ACHN (cell line): ENCODE measurements around the gene MYO5A.

Source experiments
- DNase-seq: peaks from one replicate; pipeline ENCODE4 v3.0.0-alpha.2; 2015
- in situ Hi-C: cut with HindIII; loops from 2 replicates; pipeline ENCODE4 v1.10.0; 2017; ENCODE audit warnings: low sequenced_read_pairs, low pct_ligation_motif_present, low pct_unique_long_range_greater_than_20kb

The MYO5A gene

GRCh38 chr15:52360229-52361203 lies 168.2 kb downstream of the MYO5A start:
- DNase-seq = no peak
- in situ Hi-C loops = no loop called here

DNA sequence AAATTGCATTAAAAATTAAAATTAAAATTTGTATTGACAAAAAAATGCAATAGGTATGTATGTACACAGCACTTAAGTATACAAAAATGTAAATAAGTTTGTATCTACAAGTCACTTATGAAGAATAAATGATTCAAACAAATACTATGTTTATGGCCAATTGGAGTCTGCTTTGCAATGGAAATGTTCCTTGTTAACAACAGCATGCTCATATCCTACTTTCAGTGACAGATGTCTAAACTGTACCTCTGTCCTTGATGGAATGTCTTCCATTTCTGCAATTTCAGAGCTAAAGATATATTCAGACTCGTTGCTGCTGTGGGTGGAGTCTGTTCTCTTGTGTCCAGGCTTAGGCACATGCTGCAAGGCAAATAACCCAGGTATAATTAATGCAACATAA lies 169.0 kb downstream of the MYO5A start:
- DNase-seq = no peak
- in situ Hi-C loops = no loop called here

DNA sequence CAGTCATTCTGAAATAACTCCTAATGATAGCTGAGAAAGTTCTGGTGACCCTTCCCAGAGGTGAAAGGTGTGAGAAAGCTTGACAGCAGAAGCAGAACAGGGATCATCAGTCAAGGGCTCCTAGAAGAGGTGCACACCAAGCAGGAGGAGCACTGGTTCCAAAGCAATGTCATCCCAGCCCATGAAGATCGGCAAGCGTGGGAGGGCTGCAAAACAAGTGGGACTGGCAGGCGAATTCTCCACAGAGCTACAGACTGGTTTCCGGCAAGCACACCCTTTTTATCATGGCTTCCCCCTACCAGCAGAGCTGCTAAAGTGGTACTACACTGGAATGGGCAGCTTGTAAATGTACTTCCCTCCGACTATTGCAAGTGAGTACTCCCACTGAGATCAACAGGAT lies 170.7 kb downstream of the MYO5A start:
- no peak for DNase-seq
- in situ Hi-C loops = no loop called here

DNA sequence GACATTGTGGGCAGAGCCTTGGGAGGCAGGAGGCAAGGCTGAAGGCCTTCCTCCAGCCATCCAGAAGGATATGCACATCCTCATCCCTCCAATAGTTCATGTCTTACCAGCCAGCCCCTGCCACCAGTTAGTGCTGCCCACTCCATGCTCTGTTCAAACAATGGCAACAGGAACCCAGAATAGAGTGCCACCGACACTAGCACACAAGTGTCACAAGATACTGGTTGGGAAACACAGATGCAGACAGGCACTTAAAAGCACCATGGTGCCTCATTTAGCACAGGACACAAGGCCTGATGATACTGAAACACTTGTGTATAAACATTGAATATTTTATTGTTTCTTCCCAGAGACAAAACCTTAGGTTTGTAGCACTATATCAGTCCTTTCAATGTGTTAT lies 176.6 kb downstream of the MYO5A start:
- no peak for DNase-seq

GRCh38 chr15:52351206-52351908 lies 177.3 kb downstream of the MYO5A start:
- no peak for DNase-seq
- in situ Hi-C loops = no loop called here

More for the DNA sequence above, 176.6 kb downstream of the MYO5A start:
- in situ Hi-C loops = no loop called here

GRCh38 chr15:52350423-52350822 lies 178.3 kb downstream of the MYO5A start:
- no peak for DNase-seq
- in situ Hi-C loops = no loop called here

DNA sequence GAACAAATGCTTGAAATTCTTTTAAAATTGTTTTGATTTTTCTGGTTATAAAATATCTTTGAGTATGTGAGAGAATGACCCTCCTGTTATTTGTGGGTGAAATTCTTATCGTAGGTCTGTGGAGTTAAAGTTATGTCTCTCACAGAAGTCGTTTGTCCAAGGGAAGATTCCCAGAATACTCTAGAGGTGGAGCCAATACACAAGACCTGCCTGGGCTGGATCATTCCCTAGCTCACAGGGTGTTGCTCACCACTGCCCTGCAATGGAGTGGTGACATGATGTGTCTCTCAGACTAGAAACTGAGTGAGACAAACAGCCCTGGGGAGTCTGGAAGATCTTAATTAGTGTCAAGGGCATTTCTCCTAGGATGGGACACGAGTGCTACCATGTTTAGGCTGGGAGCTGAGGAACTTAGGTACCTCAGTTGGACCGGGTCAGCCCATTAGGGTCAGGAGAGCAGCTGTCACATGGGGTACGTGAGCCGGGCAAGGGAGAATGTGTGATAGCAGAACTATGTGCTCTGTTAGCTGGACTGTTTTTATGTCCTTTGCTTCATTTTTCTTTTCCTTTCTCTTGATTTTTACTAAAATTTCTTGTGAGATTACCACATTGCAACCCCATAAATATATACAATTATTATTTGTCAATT lies 179.5 kb downstream of the MYO5A start:
- in situ Hi-C loops = no loop called here
- no peak for DNase-seq

DNA sequence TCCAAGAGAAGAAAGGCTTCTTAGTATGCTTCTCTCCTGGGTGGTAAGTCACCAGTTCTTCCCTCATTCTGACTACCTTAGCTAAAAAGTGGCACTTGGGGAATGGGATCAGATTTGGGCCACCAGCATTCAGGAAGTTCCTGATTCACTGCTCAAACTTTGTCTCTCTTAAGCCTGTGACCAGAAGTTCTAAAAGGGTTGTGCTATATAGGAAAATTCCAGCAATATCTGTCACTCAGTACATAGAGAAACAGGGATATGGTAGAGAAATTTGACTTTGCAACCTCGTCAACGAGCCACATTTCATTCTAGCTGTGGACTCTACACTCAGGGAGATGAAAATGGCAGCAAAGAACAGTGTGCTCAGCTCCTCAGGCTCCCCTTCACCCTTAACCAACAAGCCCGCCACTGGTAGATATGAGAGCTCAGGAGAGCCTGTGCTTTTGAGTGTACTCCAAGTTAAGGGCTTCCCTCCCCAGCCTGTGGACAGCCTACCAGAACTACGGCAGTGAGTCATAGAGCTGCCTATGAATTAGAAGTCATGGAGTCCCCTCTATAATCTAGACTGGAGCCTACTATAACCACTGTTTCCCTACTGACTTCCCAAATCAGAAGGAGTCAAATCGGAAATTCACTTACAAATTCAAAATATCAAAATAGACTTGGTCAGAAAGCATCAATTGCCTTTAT lies 180.5 kb downstream of the MYO5A start:
- in situ Hi-C loops = no loop called here
- no peak for DNase-seq

DNA sequence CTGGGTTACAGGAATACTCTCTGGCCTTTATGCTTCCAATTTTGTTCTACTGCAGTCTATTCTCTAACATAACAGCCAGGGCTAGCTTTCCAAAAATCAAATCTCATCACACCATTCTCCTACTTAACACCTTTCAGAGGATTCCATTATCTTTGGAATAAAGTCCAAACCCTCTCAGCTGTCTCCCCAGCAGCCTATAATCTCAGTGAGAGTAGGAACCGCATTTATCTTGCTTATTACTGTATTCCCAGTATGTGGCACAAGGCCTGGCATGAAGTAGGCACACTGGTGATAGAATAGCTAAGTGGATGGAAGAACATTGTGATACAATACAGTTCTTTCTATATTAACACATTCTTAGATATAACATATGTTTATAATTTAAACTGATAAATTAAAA lies 184.1 kb downstream of the MYO5A start:
- in situ Hi-C loops = no loop called here
- DNase-seq = no peak

DNA sequence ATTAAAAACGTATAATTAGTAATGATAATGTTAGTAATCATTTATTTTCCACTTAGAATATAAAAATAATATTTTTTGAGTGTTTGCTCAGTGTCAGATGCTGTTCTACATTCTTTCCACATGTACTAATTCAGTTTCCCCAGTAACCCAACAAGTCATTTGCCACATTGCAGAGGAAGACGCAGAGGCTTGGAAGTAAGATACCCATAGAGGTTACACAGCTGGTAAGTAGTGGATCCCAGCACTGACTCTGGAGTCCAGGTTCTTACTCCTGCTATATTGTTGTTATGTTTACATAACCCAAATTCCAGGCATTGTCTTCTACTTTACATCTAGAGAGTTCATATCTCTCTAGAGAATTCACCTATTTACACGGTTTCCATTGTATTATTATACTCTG lies 184.8 kb downstream of the MYO5A start:
- in situ Hi-C loops = no loop called here
- no peak for DNase-seq

DNA sequence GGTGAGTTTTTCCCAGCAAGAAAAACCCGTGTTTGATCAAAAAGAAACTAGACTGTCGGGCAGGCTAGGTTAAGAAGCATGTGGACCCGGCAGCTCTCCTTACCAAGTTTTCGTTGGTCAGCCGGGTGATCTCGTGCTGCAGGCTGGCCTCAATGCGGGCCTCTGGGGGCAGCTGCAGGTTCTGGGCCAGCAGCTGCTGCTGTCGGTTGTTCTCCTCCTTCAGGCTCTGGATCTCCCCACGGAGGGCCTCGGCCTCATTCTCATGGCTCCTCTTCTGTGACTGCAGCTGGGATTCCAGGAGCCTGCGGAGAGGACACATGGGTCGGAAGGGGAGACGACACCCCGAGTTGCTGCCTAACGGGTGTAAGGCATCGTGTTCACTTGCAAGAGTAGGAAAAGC lies 188.6 kb downstream of the MYO5A start:
- no peak for DNase-seq
- in situ Hi-C loops = no loop called here

GRCh38 chr15:52338891-52339290 lies 189.8 kb downstream of the MYO5A start:
- in situ Hi-C loops = no loop called here
- no peak for DNase-seq

- in situ Hi-C loops = no loop called here
- no peak for DNase-seq
Measured at GRCh38 chr15:52338058-52338457, 190.6 kb downstream of the MYO5A start.

GRCh38 chr15:52337198-52337853 lies 191.4 kb downstream of the MYO5A start:
- in situ Hi-C loops = no loop called here
- DNase-seq = peak; percentile 45

DNA sequence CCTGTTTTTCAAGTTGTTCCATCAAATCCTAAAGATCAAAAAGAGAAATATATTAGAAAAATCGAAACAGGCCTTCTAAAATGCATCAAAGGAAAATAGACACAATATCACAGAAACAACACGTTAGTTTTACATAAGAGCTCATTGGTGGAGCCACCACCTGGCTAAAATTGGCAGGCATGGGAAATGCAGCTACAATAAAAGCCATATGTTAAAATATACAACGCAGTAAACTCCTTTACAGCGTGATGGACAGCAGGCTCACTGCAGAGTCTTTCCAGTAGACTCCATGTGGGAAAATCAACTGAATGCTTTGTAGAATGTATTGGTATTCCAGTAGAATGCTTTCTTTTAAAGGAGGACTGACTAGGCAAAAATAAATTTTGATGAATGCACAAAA lies 192.2 kb downstream of the MYO5A start:
- in situ Hi-C loops = no loop called here
- DNase-seq = no peak

DNA sequence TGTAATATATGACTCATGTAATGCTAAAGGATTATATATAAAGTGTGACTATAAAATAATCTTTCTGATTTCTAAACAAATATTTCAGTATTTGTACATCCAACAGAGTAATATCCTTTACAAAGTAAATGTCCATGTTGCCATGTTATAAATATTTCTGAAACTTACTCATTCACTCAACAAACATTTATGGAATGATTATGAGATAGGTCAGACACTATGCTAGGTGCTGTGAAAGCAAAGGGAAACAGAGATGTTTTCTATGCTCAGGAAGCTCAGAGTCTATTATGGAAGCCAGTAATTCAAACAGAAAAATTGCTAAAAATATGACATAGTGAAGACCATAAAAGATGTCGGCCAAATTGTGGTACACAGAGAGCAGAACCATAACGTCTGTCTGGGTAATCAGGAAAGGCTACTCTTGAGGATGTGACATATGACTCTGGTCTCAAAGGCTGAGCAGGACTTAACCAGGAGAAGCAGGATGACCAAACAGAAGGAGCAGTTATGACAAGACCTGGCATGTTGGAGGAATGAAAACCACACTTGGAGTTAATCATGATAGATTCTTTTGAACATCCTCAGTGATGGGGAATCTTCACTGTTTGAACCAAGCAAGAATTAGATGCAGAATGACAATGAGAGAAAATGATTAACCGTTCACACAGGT lies 194.1 kb downstream of the MYO5A start:
- in situ Hi-C loops = no loop called here
- DNase-seq = no peak

DNA sequence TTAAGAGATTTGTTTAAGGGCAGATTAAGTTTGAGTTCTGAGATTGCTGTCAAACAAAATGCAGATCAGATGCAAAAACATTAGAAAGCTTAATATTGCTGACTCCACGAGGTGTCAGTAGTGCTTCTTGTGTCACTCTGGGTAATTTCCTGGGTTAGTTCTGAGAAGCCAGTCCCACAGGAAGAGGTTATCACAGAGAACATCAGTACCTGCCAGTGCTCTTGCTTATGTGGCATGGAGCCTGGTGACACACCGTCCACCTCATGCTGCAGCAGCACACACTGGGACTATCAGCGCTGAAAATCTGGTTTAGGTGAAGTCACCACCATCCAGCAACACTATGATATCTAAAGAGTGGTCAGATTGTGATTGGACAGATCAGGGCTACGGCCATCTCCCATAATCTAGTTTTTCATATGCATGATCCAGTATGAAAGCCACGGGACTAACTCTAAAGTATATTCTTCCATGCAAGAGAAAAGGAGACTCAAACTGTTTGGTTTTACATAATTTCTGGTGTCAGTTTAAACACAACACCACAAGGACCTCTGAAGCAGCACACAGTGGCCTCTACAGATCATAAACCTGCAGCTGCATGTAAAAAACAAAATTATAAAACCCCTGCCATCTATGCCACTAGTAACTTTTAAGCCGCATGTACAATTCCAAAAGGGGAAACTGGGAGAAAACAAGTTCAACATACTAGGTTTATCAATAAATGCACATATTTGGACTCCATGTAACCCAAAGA lies 197.0 kb downstream of the MYO5A start:
- in situ Hi-C loops = no loop called here

More for the DNA sequence above, 197.0 kb downstream of the MYO5A start:
- peak; percentile 63 for DNase-seq
